C4-2B (cell line): ENCODE results near the gene AFF3.
"Not testable (repeated sequence)": the region's sequence is repeated elsewhere in the genome, so short reads cannot be mapped to it uniquely, and the experiment has no call there.

Experiments
- ZFX ChIP-seq: fragments of 450-650 bp; IDR thresholded peaks from 2 replicates; pipeline ENCODE4 v1.6.1; 2017
- TF ChIP-seq, protein P1 (sequence below): fragments of 450-650 bp; conservative IDR thresholded peaks from 2 replicates; pipeline ENCODE4 v1.5.1; 2017; ENCODE audit warnings: mild to moderate bottlenecking

GRCh38 chr2:100082302-100082978, 60.0 kb downstream of the AFF3 start:
- TF ChIP-seq, protein P1, sequence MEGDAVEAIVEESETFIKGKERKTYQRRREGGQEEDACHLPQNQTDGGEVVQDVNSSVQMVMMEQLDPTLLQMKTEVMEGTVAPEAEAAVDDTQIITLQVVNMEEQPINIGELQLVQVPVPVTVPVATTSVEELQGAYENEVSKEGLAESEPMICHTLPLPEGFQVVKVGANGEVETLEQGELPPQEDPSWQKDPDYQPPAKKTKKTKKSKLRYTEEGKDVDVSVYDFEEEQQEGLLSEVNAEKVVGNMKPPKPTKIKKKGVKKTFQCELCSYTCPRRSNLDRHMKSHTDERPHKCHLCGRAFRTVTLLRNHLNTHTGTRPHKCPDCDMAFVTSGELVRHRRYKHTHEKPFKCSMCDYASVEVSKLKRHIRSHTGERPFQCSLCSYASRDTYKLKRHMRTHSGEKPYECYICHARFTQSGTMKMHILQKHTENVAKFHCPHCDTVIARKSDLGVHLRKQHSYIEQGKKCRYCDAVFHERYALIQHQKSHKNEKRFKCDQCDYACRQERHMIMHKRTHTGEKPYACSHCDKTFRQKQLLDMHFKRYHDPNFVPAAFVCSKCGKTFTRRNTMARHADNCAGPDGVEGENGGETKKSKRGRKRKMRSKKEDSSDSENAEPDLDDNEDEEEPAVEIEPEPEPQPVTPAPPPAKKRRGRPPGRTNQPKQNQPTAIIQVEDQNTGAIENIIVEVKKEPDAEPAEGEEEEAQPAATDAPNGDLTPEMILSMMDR, result not testable (repeated sequence)
- not testable (repeated sequence) for TF ChIP-seq ZFX
